ENCODE results near the gene CDS2. TPM values are rescaled to one million over a fixed set of nuclear protein-coding genes. Genes with fewer than 3 reads are reported as not detected.

The CDS2 gene
- total RNA-seq, 1 experiment from 2014 or later, result 67.4 TPM

DNA sequence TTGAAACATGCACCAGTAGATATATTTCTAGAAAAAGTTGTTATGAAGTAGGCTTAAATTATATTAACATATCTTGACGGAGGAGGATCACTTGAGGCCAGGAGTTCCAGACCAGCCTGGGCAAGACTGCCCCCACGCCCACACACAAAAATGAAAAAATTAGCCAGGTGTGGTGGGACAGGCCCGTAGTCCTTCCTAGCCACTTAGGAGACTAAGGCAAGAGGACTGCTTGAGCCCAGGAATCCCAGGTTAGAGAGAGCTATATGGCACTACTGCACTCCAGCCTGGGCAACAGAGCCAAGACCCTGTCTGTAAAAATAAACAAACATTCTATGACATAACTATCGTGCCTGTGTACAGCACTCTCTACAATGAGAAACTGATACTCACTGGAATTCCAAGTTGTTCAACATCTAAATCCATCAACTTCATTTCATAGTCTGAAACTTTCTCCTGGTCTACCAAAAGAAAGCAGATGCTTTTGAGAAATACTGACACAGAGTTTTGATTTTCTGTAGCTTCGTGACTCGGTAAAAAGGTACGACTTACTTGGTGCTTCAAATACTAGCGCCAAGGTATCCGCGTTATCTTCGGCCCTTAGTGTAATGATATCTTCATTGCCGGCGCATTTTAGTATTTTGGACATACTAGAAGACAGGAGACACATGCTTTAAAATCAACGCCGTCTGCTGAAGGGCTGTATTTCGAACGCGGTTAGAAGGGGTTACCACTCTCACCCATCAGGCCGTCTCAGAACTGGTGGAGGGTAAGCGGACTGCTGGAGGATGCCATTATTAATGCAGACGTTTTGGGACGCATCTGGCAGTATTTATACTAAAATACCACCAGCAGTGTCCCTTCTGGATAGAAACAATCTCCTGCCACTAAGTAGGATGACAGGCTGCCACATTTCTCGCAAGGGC, 8.3 kb upstream of the CDS2 start:
- H3K4me3 ChIP-seq (ENCODE audit: low read depth, low read length, poor library complexity, severe bottlenecking), result peak overlapping the region; percentile 71
- H3K4me1 ChIP-seq (ENCODE audit: insufficient read depth, low read length, poor library complexity, severe bottlenecking), result peaks cover 24% of the 10 kb centered on the region
- no peaks in the 10 kb centered on the region for H3K27me3 ChIP-seq (replicated peaks; ENCODE audit: insufficient read depth, low read depth, low read length, poor library complexity)
- CTCF ChIA-PET, result no interaction called here
- peaks cover 51% of the 10 kb centered on the region for H3K36me3 ChIP-seq (ENCODE audit: insufficient read depth, low read length, poor library complexity, severe bottlenecking)
- BruUV-seq (replicated peaks), result no TSS peak
- peak overlapping the region; percentile 95 for H3K27ac ChIP-seq (ENCODE audit: low read depth, low read length, poor library complexity, severe bottlenecking)
- POLR2A ChIA-PET (ENCODE audit: low non-redundant PET), result no interaction called here
- H3K9me3 ChIP-seq (ENCODE audit: low read depth, low read length, poor library complexity, severe bottlenecking), result no peaks in the 10 kb centered on the region
- intact Hi-C loops (cut with micrococcal nuclease; ENCODE audit: unreplicated experiment), result loop anchor here (2.0 kb wide), 1 partner anchor 74 kb away; no protein-coding TSS in a partner anchor
- no peak for TF ChIP-seq CTCF (conservative IDR thresholded peaks at IDR 0.05; ENCODE audit: low read depth, low read length)
- no peak for TF ChIP-seq EZH2 (IDR thresholded peaks at IDR 0.05; ENCODE audit: borderline replicate concordance, low read depth, low read length, poor library complexity, severe bottlenecking)
- no peak for DNase-seq (ENCODE audit: low spot score)

DNA sequence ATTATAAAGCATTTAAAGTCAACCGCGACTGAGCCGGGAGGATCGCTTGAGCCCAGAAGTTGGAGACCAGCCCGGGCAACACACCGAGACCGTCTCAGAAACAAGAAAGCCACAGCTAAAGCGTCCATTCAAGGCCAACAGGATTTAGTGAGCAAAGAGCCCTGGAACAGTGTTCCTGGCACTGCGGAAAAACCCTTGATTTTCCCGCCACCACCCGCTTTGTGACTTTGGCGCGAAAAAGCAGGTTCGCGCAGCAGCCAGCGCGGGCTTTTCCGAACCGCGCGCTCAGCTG, 7.7 kb upstream of the CDS2 start:
- CTCF ChIA-PET, result no interaction called here
- peaks cover 21% of the 10 kb centered on the region for H3K4me1 ChIP-seq (ENCODE audit: insufficient read depth, low read length, poor library complexity, severe bottlenecking)
- H3K27me3 ChIP-seq (replicated peaks; ENCODE audit: insufficient read depth, low read depth, low read length, poor library complexity), result no peaks in the 10 kb centered on the region
- peak overlapping the region; percentile 95 for H3K27ac ChIP-seq (ENCODE audit: low read depth, low read length, poor library complexity, severe bottlenecking)
- POLR2A ChIA-PET (ENCODE audit: low non-redundant PET), result no interaction called here
- H3K9me3 ChIP-seq (ENCODE audit: low read depth, low read length, poor library complexity, severe bottlenecking), result no peaks in the 10 kb centered on the region
- H3K36me3 ChIP-seq (ENCODE audit: insufficient read depth, low read length, poor library complexity, severe bottlenecking), result peaks cover 49% of the 10 kb centered on the region
- peak overlapping the region; percentile 71 for H3K4me3 ChIP-seq (ENCODE audit: low read depth, low read length, poor library complexity, severe bottlenecking)
- TF ChIP-seq CTCF (conservative IDR thresholded peaks at IDR 0.05; ENCODE audit: low read depth, low read length) (no peak), EZH2 (IDR thresholded peaks at IDR 0.05; ENCODE audit: borderline replicate concordance, low read depth, low read length, poor library complexity, severe bottlenecking) (no peak)
- intact Hi-C loops (cut with micrococcal nuclease; ENCODE audit: unreplicated experiment), result loop anchor here (2.0 kb wide), 1 partner anchor 74 kb away; no protein-coding TSS in a partner anchor
- no peak for DNase-seq (ENCODE audit: low spot score)
- no TSS peak for BruUV-seq (replicated peaks)

DNA sequence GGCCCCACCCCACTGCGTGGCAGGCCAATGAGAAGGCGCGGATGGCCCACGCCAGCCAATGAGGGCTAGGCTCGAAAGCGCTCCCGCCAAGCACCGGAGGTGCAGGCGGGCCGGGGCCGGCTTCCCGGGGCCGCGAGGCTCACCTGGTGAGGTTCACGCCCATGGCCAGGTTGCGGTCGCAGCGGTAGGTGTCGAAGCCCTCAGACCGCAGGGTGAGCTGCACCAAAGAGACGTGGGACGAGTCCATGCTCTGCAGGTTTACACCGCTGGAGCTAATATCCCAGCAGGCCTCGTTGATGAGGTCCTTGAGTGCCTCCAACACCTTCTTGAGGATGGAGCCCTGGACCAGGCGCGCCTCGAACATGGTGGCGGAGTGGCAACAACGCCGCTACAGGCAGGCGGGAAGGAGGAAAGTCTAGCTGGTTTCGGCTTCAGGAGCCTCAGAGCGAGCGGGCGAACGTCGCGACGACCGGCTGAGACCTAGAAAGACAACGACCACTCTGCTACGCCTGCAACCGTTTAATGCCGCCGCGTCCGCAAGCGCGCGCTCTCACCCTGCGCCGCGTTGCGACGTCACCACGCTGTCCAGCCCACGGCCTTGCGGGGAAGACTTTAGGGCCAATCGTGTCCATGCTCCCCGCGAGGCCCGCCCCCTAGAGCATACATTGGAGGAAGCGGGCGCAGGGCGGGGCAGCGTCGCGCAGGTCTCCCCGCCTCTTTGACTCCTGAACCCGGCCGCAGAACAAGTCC, 7.2 kb upstream of the CDS2 start, which contains the start of gene PCNA:
Gene PCNA (minus strand): TSS at position 524 of the 750 bp plus-strand sequence. CDS start 160 bp downstream, at position 364.
- intact Hi-C loops (cut with micrococcal nuclease; ENCODE audit: unreplicated experiment), result loop anchor here (2.0 kb wide), 1 partner anchor 73 kb away; no protein-coding TSS in a partner anchor
- no peaks in the 10 kb centered on the region for H3K27me3 ChIP-seq (replicated peaks; ENCODE audit: insufficient read depth, low read depth, low read length, poor library complexity)
- TF ChIP-seq EZH2 (IDR thresholded peaks at IDR 0.05; ENCODE audit: borderline replicate concordance, low read depth, low read length, poor library complexity, severe bottlenecking) (no peak), CTCF (conservative IDR thresholded peaks at IDR 0.05; ENCODE audit: low read depth, low read length) (no peak)
- no TSS peak for BruUV-seq (replicated peaks)
- peak within 1 kb of the TSS; percentile 71 for H3K4me3 ChIP-seq (ENCODE audit: low read depth, low read length, poor library complexity, severe bottlenecking)
- ChIA-PET CTCF (no interaction called here), POLR2A (ENCODE audit: low non-redundant PET) (no interaction called here)
- peak; percentile 99 for DNase-seq (ENCODE audit: low spot score)
- H3K4me1 ChIP-seq (ENCODE audit: insufficient read depth, low read length, poor library complexity, severe bottlenecking), result peaks cover 21% of the 10 kb centered on the region
- H3K27ac ChIP-seq (ENCODE audit: low read depth, low read length, poor library complexity, severe bottlenecking), result peak within 1 kb of the TSS; percentile 95
- peaks cover 44% of the 10 kb centered on the region for H3K36me3 ChIP-seq (ENCODE audit: insufficient read depth, low read length, poor library complexity, severe bottlenecking)
- no peaks in the 10 kb centered on the region for H3K9me3 ChIP-seq (ENCODE audit: low read depth, low read length, poor library complexity, severe bottlenecking)
